H9 (cell line): Measurements from ENCODE around the gene BOLA3. TPM values are rescaled to one million over a fixed set of nuclear protein-coding genes. Genes with fewer than 3 reads are reported as not detected.
A peak's percentile ranks its signal among the peaks of the same experiment; 100 is the strongest.

Experiments used
- DNase-seq: peaks from one replicate; pipeline ENCODE4 v3.0.0-alpha.2; 2017
- H2AFZ ChIP-seq: one replicate; pipeline ENCODE4 v1.6.1; 2013; ENCODE audit warnings: mild to moderate bottlenecking, low read length, control low read depth, moderate library complexity
- H2AK5ac ChIP-seq: 2 replicates; pipeline ENCODE4 v1.6.1; 2013; ENCODE audit warnings: low read length, control low read depth, mixed read lengths; ENCODE audit not compliant: insufficient read length
- H2BK120ac ChIP-seq: one replicate; pipeline ENCODE4 v1.6.1; 2013; ENCODE audit warnings: low read depth, mild to moderate bottlenecking, low read length, control low read depth, inconsistent platforms; ENCODE audit not compliant: poor library complexity, severe bottlenecking
- H2BK12ac ChIP-seq: 2 replicates; pipeline ENCODE4 v1.6.1; 2013; ENCODE audit warnings: low read length, control low read depth, mixed read lengths, low read depth; ENCODE audit not compliant: insufficient read length
- H2BK15ac ChIP-seq: 2 replicates; pipeline ENCODE4 v1.6.1; 2013; ENCODE audit warnings: low read depth, low read length, control low read depth
- H2BK20ac ChIP-seq: one replicate; pipeline ENCODE4 v1.6.1; 2013; ENCODE audit warnings: low read depth, mild to moderate bottlenecking, low read length, control low read depth, inconsistent platforms; ENCODE audit not compliant: poor library complexity, severe bottlenecking
- H2BK5ac ChIP-seq: 2 replicates; pipeline ENCODE4 v1.6.1; 2013; ENCODE audit warnings: low read length, control low read depth, mixed read lengths; ENCODE audit not compliant: insufficient read length
- H3K14ac ChIP-seq: 2 replicates; pipeline ENCODE4 v1.6.1; 2013; ENCODE audit warnings: low read length, control low read depth; ENCODE audit not compliant: insufficient read depth
- H3K18ac ChIP-seq: 2 replicates; pipeline ENCODE4 v1.6.1; 2013; ENCODE audit warnings: low read depth, mild to moderate bottlenecking, mixed read lengths, low read length, control low read depth; ENCODE audit not compliant: insufficient read length
- H3K23ac ChIP-seq: 2 replicates; pipeline ENCODE4 v1.6.1; 2013; ENCODE audit warnings: low read length, control low read depth, mixed read lengths, low read depth; ENCODE audit not compliant: insufficient read length
- H3K23me2 ChIP-seq: 2 replicates; pipeline ENCODE4 v1.6.1; 2013; ENCODE audit warnings: low read depth, mild to moderate bottlenecking, mixed read lengths, low read length, control low read depth; ENCODE audit not compliant: insufficient read length, poor library complexity, severe bottlenecking
- H3K27ac ChIP-seq: 2 replicates; pipeline ENCODE4 v1.5.1; 2013; ENCODE audit warnings: low read length, control low read depth, mixed read lengths, low read depth; ENCODE audit not compliant: insufficient read length
- H3K27me3 ChIP-seq: 2 replicates; pipeline ENCODE4 v1.6.1; 2013; ENCODE audit warnings: low read length, control low read depth, inconsistent platforms; ENCODE audit not compliant: insufficient read depth
- H3K4ac ChIP-seq: 2 replicates; pipeline ENCODE4 v1.6.1; 2013; ENCODE audit warnings: low read depth, mild to moderate bottlenecking, control low read depth, inconsistent platforms, low read length, moderate library complexity
- H3K4me1 ChIP-seq: 2 replicates; pipeline ENCODE4 v1.6.1; 2013; ENCODE audit warnings: low read length, control low read depth, inconsistent platforms; ENCODE audit not compliant: insufficient read depth
- H3K4me2 ChIP-seq: 2 replicates; pipeline ENCODE4 v1.6.1; 2013; ENCODE audit warnings: low read length, control low read depth, mixed read lengths; ENCODE audit not compliant: insufficient read length, insufficient read depth
- H3K56ac ChIP-seq: 2 replicates; pipeline ENCODE4 v1.6.1; 2013; ENCODE audit warnings: low read depth, mild to moderate bottlenecking, mixed read lengths, low read length, control low read depth; ENCODE audit not compliant: insufficient read length
- H3K79me1 ChIP-seq: 2 replicates; pipeline ENCODE4 v1.6.1; 2013; ENCODE audit warnings: low read depth, mild to moderate bottlenecking, moderate library complexity, low read length, control low read depth, inconsistent platforms; ENCODE audit not compliant: insufficient read depth, poor library complexity, severe bottlenecking
- H3K79me2 ChIP-seq: 2 replicates; pipeline ENCODE4 v1.6.1; 2013; ENCODE audit warnings: low read length, control low read depth, inconsistent platforms; ENCODE audit not compliant: insufficient read depth
- H3K9ac ChIP-seq: 2 replicates; pipeline ENCODE4 v1.6.1; 2013; ENCODE audit warnings: low read length, control low read depth, mixed read lengths; ENCODE audit not compliant: insufficient read length; ENCODE audit errors: extremely low read depth
- H3K9me3 ChIP-seq: one replicate; pipeline ENCODE4 v1.6.1; 2013; ENCODE audit warnings: low read depth, low read length, inconsistent platforms; ENCODE audit not compliant: control insufficient read depth
- H3T11ph ChIP-seq: one replicate; pipeline ENCODE4 v1.6.1; 2013; ENCODE audit warnings: mild to moderate bottlenecking, low read length, control low read depth, inconsistent platforms
- H4K20me1 ChIP-seq: one replicate; pipeline ENCODE4 v1.6.1; 2013; ENCODE audit not compliant: control insufficient read depth, insufficient read length, insufficient read depth
- H4K5ac ChIP-seq: 2 replicates; pipeline ENCODE4 v1.6.1; 2013; ENCODE audit warnings: low read depth, mild to moderate bottlenecking, mixed read lengths, low read length, control low read depth; ENCODE audit not compliant: insufficient read length
- H4K8ac ChIP-seq: replicated peaks from 2 replicates; pipeline ENCODE4 v1.6.1; 2013; ENCODE audit warnings: low read length, control low read depth, mixed read lengths, low read depth; ENCODE audit not compliant: insufficient read length
- H4K91ac ChIP-seq: 2 replicates; pipeline ENCODE4 v1.6.1; 2013; ENCODE audit warnings: low read depth, mild to moderate bottlenecking, moderate library complexity, mixed read lengths, low read length, control low read depth; ENCODE audit not compliant: insufficient read length
- H3K27ac Mint-ChIP-seq, 3 experiments: 2 replicates in 2 of 3; 3 replicates in 1 of 3; pipeline ENCODE4 v1.8.0; 2020 to 2021; ENCODE audit warnings: mixed read lengths in 3 of 3, mild to moderate bottlenecking in 1 of 3, moderate library complexity in 1 of 3
- H3K27me3 Mint-ChIP-seq: 2 replicates; pipeline ENCODE4 v1.8.0; 2021; ENCODE audit warnings: low read depth, mild to moderate bottlenecking, moderate library complexity, mixed read lengths
- H3K36me3 Mint-ChIP-seq, 3 experiments: 2 replicates in 2 of 3; 3 replicates in 1 of 3; pipeline ENCODE4 v1.8.0; 2020 to 2021; ENCODE audit warnings: low read depth in 3 of 3, mixed read lengths in 3 of 3; ENCODE audit not compliant: insufficient read depth in 1 of 3
- H3K4me1 Mint-ChIP-seq, 2 experiments: 2 replicates each; pipeline ENCODE4 v1.8.0; 2020; ENCODE audit warnings: mixed read lengths in 2 of 2
- H3K4me3 Mint-ChIP-seq, 2 experiments: 2 replicates in 1 of 2; 3 replicates in 1 of 2; pipeline ENCODE4 v1.8.0; 2020 to 2021; ENCODE audit warnings: mild to moderate bottlenecking in 2 of 2, mixed read lengths in 2 of 2, moderate library complexity in 1 of 2
- H3K9me3 Mint-ChIP-seq, 2 experiments: 2 replicates in 1 of 2; 3 replicates in 1 of 2; pipeline ENCODE4 v1.8.0; 2020; ENCODE audit warnings: mild to moderate bottlenecking in 2 of 2, mixed read lengths in 2 of 2, moderate library complexity in 1 of 2
- WGBS: extraction: QIAGEN DNeasy Blood & Tissue Kit; methylation state at CpG from one replicate; pipeline ENCODE4 v1.1.7; 2013; ENCODE audit warnings: missing lambda C conversion rate, low lambda C conversion rate, mixed read lengths; ENCODE audit not compliant: insufficient read length; ENCODE audit errors: extremely low coverage; 5-methylcytosine and 5-hydroxymethylcytosine counted together
- total RNA-seq: library from RNA; stranded (reverse); gene quantifications from 2 replicates; pipeline ENCODE4 v1.2.1, GENCODE V29; 2021
- TF ChIP-seq, protein P1 (sequence below): fragments of 200-600 bp; sonication (generic); conservative IDR thresholded peaks from 3 replicates; pipeline ENCODE4 v1.8.0; 2021; ENCODE audit warnings: antibody characterized with exemption, mild to moderate bottlenecking

BOLA3 gene
- total RNA-seq, 1 experiment from 2014 or later, result 45.0 TPM

DNA sequence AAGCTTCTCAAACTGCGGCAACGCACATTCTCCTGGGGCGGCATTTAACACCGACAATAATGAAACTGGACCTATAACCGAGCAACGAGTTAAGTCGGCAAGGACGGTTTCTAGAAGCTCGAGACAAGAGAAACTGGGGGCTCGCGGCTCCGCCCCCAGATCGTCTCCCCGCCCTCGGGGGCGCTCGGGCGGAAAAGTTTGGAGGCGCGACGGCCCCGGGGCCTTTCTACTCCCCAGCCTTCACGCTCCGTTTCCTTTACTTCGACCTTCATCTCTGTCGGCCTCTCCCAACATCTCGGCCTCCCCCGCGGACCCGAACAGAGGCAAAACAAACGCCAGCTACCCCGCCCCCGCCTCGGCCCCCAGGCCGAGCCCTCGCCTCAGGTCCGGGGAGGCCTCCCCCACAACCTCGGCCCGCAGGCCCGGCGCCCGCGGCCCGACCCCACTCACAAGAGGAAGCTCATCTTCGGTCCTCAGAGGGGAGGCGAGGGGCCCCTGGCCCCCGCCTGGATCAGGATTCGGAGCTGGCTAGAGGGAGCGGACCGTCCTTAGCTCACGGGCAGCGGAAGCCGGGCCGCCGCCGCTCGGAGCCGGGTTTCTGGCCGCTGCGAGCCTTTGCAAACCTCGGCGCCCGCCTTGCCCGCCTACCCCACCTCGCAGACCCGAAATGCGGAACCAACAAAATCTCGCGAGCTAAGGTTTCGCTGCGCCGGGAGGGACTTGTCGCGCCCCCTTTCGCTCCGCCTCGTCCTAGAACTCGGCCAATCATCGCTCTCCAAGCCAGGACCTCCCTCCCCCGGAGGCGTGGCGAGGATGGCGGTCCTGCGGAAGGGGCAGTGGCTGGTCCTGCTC lies 30.7 kb upstream of the BOLA3 start, which contains the start of gene MOB1A:
Gene MOB1A, minus strand, starts transcription at position 669 of the 852 bp plus-strand sequence. Its CDS starts 205 bp downstream, at position 464.
- no peak within 1 kb of the TSS for H3K27ac ChIP-seq
- no peak within 1 kb of the TSS for H2AK5ac ChIP-seq
- H2BK120ac ChIP-seq, result no peak within 1 kb of the TSS
- no CpG with 5 or more reads among the region's 84 CpGs for WGBS
- H3K9me3 ChIP-seq, result no peaks in the 10 kb centered on the region
- no peak within 1 kb of the TSS for H3K23ac ChIP-seq
- H3K79me1 ChIP-seq, result peaks cover 7% of the 10 kb centered on the region
- no peak within 1 kb of the TSS for H2BK5ac ChIP-seq
- peak within 1 kb of the TSS; percentile 93 for H3K14ac ChIP-seq
- H3K4me1 Mint-ChIP-seq, result peaks cover 13 to 15% of the 10 kb centered on the region in 2 experiments
- peak within 1 kb of the TSS; percentile 72 for H3K4me2 ChIP-seq
- H4K20me1 ChIP-seq, result no peaks in the 10 kb centered on the region
- H3K27me3 Mint-ChIP-seq, result no peaks in the 10 kb centered on the region
- H3K56ac ChIP-seq, result no peak within 1 kb of the TSS
- peak; percentile 99 for DNase-seq
- peaks cover 4% of the 10 kb centered on the region in 2 experiments; a peak in 3 of 5 replicates for H3K9me3 Mint-ChIP-seq
- H4K5ac ChIP-seq, result no peak within 1 kb of the TSS
- H3K18ac ChIP-seq, result peak within 1 kb of the TSS; percentile 96
- TF ChIP-seq, protein P1, sequence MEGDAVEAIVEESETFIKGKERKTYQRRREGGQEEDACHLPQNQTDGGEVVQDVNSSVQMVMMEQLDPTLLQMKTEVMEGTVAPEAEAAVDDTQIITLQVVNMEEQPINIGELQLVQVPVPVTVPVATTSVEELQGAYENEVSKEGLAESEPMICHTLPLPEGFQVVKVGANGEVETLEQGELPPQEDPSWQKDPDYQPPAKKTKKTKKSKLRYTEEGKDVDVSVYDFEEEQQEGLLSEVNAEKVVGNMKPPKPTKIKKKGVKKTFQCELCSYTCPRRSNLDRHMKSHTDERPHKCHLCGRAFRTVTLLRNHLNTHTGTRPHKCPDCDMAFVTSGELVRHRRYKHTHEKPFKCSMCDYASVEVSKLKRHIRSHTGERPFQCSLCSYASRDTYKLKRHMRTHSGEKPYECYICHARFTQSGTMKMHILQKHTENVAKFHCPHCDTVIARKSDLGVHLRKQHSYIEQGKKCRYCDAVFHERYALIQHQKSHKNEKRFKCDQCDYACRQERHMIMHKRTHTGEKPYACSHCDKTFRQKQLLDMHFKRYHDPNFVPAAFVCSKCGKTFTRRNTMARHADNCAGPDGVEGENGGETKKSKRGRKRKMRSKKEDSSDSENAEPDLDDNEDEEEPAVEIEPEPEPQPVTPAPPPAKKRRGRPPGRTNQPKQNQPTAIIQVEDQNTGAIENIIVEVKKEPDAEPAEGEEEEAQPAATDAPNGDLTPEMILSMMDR, result no peak
- H2BK12ac ChIP-seq, result no peak within 1 kb of the TSS
- H2AFZ ChIP-seq, result no peak within 1 kb of the TSS
- no peaks in the 10 kb centered on the region for H3K27me3 ChIP-seq
- peak within 1 kb of the TSS; percentile 82 to 98 (median 93); a peak in 6 of 7 replicates for H3K27ac Mint-ChIP-seq
- H2BK15ac ChIP-seq, result no peak within 1 kb of the TSS
- H3K4me3 Mint-ChIP-seq, result peak within 1 kb of the TSS; percentile 90 to 93
- no peaks in the 10 kb centered on the region for H3K23me2 ChIP-seq
- H3T11ph ChIP-seq, result no peak within 1 kb of the TSS
- H4K91ac ChIP-seq, result peak within 1 kb of the TSS; percentile 72
- H2BK20ac ChIP-seq, result no peak within 1 kb of the TSS
- peak within 1 kb of the TSS; percentile 55 for H3K4ac ChIP-seq
- peak within 1 kb of the TSS; percentile 88 for H3K9ac ChIP-seq
- no peaks in the 10 kb centered on the region for H3K4me1 ChIP-seq
- H4K8ac ChIP-seq, result no peak within 1 kb of the TSS
- peaks cover 16% of the 10 kb centered on the region; the same call in 1 of the 2 replicates for H3K79me2 ChIP-seq
- peaks cover 17 to 34% (median 21%) of the 10 kb centered on the region in 3 experiments for H3K36me3 Mint-ChIP-seq
